NCI-H128 (cell line): ENCODE measurements around the gene ODAPH.
"Not testable (repeated sequence)": the region's sequence is repeated elsewhere in the genome, so short reads cannot be mapped to it uniquely, and the experiment has no call there.

Experiments used
- DNase-seq: peaks from one replicate; lab custom pipeline; 2025; ENCODE audit not compliant: unreplicated experiment; lab: John Stamatoyannopoulos, UW

Gene ODAPH

GRCh38 chr4:75544220-75544619 is 11.6 kb upstream of the ODAPH start:
- not testable (repeated sequence) for DNase-seq

GRCh38 chr4:75544870-75545269 is 11.0 kb upstream of the ODAPH start:
- DNase-seq, result no peak

GRCh38 chr4:75545526-75545925 is 10.3 kb upstream of the ODAPH start:
- no peak for DNase-seq

DNA sequence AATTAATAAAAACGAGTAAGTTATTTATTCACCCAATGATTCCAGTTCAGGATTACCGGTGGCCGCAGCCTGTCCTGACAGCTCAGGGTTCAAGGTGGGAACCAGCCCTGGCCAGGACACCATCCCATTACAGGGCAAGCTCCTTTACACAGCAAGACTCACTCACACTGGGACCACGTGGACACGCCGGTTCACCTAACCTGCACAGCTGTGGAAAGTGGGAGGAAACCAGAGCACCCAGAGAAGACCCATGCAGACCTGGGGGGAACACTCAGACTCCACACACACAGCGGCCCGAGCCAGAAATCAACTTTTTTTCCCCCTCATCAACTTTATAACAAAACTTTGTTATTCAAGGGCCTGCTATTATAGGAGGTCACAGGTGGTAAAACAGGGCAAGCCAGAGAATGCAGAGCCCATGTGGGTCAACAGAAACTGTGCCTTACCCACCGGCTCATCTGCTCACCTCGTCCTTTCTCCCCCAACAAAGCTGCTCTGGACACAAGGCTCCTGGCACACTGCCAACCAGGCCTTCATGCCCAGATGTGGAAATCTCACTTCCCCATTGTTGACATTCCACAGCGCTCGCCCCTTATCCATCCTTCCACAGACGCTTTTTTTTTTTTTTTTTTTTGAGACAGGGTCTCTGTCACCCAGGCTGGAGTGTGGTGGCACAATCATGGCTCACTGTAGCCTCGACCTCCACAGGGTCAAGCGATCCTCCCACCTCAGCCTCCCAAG is 8.0 kb upstream of the ODAPH start:
- no peak for DNase-seq

DNA sequence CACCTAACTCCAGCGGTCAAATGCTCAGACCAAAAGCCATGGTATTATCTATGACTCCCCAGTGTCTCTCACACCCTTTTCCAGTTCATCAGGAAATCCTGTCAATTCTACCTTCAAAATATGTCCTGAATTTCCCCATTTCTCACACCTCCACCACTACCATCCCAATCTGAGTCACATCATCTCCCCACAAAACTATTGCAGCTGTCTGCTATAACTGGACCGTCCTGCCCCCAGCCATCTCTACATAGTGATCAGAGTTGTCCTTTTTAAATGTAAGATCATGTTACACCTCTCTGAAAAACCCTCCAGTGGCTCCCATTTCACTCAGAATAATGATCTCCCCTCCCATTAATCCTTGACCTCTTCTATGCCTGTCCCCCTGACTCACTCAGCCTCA is 6.8 kb upstream of the ODAPH start:
- no peak for DNase-seq

DNA sequence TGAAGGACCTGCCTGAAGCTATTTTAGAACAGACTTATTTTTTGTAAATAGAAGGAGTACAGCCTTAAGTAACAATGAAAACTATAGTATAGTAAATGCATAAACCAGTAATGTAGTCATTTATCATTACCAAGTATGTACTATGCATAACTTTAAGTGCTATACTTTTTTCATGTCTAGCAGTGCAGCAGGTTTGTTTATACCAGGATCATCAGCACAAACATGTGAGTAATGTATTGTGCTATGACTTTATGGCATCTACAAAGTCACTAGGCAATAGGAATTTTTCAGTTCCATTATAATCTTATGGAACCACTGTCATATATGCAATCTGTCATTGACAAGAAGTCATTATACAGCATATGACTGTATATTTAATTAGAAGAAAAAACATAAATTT is 3.4 kb upstream of the ODAPH start:
- no peak for DNase-seq

- DNase-seq, result no peak
Measured at GRCh38 chr4:75557696-75558095, 1.8 kb downstream of the ODAPH start.

DNA sequence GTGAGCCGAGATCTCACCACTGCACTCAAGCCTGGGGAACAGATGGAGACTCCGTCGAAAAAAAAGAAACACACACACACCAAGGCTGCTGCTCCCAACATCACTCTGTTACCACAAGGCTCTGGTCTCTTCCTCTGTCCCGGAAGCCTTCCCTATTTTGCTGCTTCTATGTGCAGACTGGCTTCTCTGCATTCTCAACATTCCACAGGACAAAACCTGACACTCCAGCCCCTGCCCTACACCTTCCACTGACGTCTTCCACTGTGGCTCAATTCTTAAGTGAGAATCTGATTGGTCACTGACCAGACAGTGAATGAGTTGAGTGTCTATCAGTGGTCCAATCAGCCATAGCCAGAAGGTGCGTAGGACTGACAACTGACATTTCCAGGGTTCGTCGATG is 5.9 kb downstream of the ODAPH start:
- no peak for DNase-seq

DNA sequence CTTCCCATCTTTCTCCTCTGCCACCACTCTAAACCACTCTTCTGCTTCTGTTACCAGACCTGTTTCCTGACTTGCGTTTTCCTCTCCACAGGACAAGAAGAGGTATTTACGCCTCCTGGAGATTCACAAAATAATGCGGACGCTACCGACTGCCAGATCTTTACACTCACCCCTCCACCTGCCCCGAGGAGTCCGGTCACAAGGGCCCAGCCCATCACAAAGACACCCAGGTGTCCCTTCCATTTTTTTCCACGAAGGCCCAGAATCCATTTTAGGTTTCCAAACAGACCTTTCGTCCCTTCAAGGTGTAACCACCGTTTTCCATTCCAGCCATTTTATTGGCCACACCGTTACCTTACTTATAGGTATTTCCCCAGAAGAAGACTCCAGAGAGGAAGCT is 8.2 kb downstream of the ODAPH start:
- DNase-seq, result no peak

DNA sequence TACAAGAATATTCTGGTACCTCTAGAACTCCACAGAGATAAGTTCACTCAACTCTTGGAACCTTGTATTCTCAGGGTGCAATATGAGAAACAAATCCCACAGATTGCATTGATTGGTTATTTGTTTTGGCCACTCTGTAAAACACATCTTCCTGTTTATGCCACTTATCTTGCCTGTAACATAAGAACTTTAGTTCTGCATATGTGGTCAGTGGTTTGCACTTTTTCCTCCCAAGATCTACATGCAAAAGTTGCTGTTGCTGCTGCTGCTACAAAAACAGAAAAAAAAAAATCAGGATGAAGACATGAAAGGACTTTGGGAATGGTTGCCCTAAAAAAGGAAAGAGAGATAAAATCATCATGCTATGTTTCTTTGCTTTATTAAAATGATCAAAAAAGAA is 9.6 kb downstream of the ODAPH start:
- no peak for DNase-seq

DNA sequence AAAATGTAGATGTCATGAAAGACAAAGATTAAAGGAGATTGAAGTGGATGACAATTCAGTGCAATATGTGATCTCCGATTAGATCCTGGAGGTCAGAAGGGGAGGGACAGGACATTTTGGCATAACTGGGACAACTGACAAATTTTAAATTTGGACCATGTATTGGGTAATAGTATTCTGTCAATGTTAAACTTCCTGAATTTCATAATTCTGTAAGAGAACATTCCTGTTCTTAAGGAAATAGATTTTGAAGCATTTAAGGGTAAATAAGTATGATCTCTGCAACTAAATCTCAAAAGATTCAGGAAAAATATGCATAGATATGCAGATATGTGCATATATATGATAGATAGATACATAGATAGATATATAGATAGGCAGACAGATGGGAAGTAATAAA is 11.0 kb downstream of the ODAPH start:
- no peak for DNase-seq

DNA sequence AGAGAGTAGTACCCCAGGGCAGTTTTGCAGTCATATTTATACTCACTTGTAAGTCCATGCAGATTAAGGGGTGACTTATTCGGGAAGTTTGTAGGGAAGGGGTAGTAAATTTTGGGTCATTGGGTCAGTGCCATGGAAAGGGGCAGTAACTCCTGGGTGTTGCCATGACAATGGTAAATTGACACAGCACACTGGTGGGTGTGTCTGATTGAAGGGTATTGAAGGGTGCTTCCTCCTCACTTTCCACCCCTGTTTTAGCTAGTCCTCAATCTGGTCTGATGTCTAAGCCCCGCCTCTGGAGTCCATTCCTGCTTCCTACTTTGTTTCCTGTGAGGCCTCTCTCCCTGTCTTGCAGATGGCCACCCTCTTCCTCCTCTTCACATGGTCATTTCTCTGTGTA is 11.9 kb downstream of the ODAPH start:
- no peak for DNase-seq

GRCh38 chr4:75584067-75584466 is 28.2 kb downstream of the ODAPH start:
- DNase-seq, result no peak

DNA sequence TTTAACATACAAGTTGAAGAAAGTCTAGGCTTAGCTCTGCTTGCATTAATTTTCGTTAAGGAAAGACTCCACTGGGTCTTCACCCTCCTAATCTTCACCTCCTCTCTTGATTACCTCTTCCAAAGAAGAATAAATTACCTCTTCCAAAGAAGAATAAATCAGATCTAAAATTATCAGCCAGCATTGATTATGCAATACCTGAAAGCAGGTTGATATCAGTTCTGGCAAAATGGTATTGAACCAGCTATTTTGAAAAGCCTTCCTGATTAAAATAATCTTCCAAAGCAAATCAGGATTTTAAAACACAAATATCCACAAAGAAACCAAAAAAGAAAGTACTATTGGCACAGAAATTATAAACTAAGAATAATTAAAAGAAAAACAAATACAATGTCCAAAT is 37.5 kb downstream of the ODAPH start:
- DNase-seq, result no peak

GRCh38 chr4:75596061-75596460 is 40.2 kb downstream of the ODAPH start:
- DNase-seq, result no peak

DNA sequence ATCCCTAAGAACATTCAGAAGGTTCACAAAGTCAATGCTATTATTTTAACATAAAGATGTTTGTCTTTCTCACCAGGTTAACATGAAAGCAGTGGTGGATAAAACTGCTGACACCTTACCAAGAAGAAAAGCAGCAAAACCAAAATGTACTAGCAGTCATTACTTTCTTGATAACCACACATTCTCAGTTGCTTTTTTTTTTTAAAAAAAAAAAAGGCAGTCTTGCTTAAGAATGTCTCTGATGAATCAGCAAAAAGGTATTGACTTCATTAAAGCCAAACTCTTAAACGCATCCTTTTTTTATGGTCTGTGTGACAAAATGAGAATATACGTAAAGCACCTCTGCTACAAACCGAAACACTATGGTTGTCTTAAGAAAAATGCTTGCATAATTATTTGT is 42.5 kb downstream of the ODAPH start:
- DNase-seq, result no peak

DNA sequence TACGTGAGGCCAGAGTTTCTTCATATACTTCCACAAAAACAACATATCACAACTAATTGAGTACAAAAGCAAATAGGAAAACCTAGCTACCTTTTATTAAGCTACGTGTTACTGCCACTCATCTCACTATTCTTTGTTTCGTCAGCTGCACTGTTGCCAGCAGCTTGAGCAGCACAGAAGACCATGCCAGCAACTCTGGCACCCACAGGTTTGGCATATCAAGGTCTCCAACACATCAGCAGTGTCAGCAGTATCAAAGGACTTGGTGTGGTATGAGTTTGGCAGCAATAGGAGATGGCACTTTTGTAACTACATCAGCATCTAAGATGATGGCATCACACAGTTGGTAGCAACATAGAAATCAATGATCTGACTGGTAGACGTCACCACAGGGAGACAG is 43.8 kb downstream of the ODAPH start:
- no peak for DNase-seq

DNA sequence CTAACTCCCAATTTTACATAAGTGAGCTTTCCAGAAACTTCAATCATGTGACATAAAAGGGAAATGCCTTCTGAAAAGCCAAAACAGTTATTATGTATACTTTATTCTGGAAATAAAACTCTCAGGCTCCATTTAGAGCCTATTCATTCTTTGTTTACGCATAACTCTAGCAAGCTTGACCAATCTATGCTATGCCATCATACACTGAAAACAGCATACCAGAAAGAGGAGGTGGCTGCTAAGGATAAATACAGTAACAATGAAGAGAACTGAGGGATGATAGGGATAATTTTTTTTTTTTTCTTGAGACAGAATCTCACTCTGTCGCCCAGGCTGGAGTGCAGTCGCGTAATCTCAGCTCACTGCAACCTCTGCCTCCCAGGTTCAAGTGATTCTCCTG is 50.1 kb downstream of the ODAPH start:
- DNase-seq, result no peak

- no peak for DNase-seq
Measured at GRCh38 chr4:75612306-75612705, 56.4 kb downstream of the ODAPH start.
